HCT116 (cell line): Measurements from ENCODE around the gene STXBP5L. TPM values are rescaled to one million over a fixed set of nuclear protein-coding genes. Genes with fewer than 3 reads are reported as not detected.

ENCODE experiments used
- ATAC-seq: fragments of 200-7000 bp; cut with Tn5 transposase; 2 replicates; pipeline ENCODE4 v1.9.1; 2020; ENCODE audit warnings: mild to moderate bottlenecking, moderate library complexity
- BruUV-seq: library from RNA; stranded (reverse); fragments of 400-500 nt; replicated peaks from 2 replicates; lab custom pipeline; 2021; lab: Mats Ljungman, UMichigan
- CTCF ChIA-PET: fragments of 300-600 bp; sonication (Branson Sonifier 250); formaldehyde crosslinking; loops from one replicate; lab custom pipeline; 2021; ENCODE audit warnings: antibody characterized with exemption; lab: Charles Lee
- POLR2A ChIA-PET: fragments of 300-600, 350-600 bp; sonication (Branson Sonifier 250); formaldehyde crosslinking; loops from one replicate; lab custom pipeline; 2021; ENCODE audit warnings: antibody characterized with exemption; lab: Charles Lee
- RAD21 ChIA-PET, 2 experiments: fragments of 300-600 bp; sonication (Branson Sonifier 250); formaldehyde crosslinking; loops; one replicate each; lab custom pipeline; 2023; ENCODE audit warnings: low total read pairs in 2 of 2; ENCODE audit not compliant: uncharacterized antibody in 2 of 2, unreplicated experiment in 2 of 2, low non-redundant PET in 1 of 2; lab: Charles Lee
- DNase-seq: peaks from one replicate; pipeline ENCODE4 v3.0.0-alpha.2; 2010; ENCODE audit warnings: low read depth, low spot score
- H2AFZ ChIP-seq: fragments of 200-600 bp; shearing (Covaris generic), sonication (generic); 2 replicates; pipeline ENCODE4 v1.6.1; 2017; ENCODE audit warnings: low read depth, mixed run types, mixed read lengths, antibody characterized with exemption, low read length; ENCODE audit not compliant: poor library complexity, severe bottlenecking
- H3K27ac ChIP-seq: 2 replicates; pipeline ENCODE4 v1.5.1; 2012; ENCODE audit warnings: low read depth, low read length
- H3K27me3 ChIP-seq: fragments of 200-600 bp; sonication (generic); 2 replicates; pipeline ENCODE4 v1.6.1; 2016; ENCODE audit warnings: mixed run types, low read length, mixed read lengths; ENCODE audit not compliant: insufficient read depth
- H3K36me3 ChIP-seq, 2 experiments: fragments of 200-500 bp in 1 of 2; fragments of 200-600 bp in 1 of 2; sonication (Bioruptor generic) in 1 of 2; sonication (generic) in 1 of 2; 2 replicates each; pipeline versions ENCODE4 v1.5.1 to v1.6.1; 2014 to 2016; ENCODE audit warnings: low read length in 2 of 2, inconsistent platforms in 1 of 2, mixed read lengths in 1 of 2, mixed run types in 1 of 2; ENCODE audit not compliant: insufficient read depth in 2 of 2, control insufficient read depth in 1 of 2
- H3K4me1 ChIP-seq, 2 experiments: fragments of 200-600 bp in 1 of 2; sonication (generic) in 1 of 2; 2 replicates each; pipeline versions ENCODE4 v1.5.1 to v1.6.1; 2012 to 2017; ENCODE audit warnings: low read length in 2 of 2, inconsistent platforms in 1 of 2, mild to moderate bottlenecking in 1 of 2, mixed read lengths in 1 of 2, mixed run types in 1 of 2, moderate library complexity in 1 of 2; ENCODE audit not compliant: insufficient read depth in 2 of 2, control insufficient read depth in 1 of 2
- H3K4me2 ChIP-seq: fragments of 200-600 bp; sonication (generic); 2 replicates; pipeline ENCODE4 v1.6.1; 2017; ENCODE audit warnings: mixed run types, low read length, mixed read lengths
- H3K4me3 ChIP-seq, 2 experiments: fragments of 200-600 bp in 1 of 2; sonication (generic) in 1 of 2; replicated peaks in 1 of 2; 2 replicates each; pipeline ENCODE4 v1.5.1; 2011 to 2016; ENCODE audit warnings: low read length in 2 of 2, control low read depth in 1 of 2, low read depth in 1 of 2, mild to moderate bottlenecking in 1 of 2, mixed read lengths in 1 of 2, mixed run types in 1 of 2
- H3K79me2 ChIP-seq: fragments of 200-600 bp; sonication (generic); 2 replicates; pipeline ENCODE4 v1.6.1; 2017; ENCODE audit warnings: mild to moderate bottlenecking, mixed run types, low read length, moderate library complexity, mixed read lengths; ENCODE audit not compliant: insufficient read depth
- H3K9ac ChIP-seq: fragments of 200-600 bp; sonication (generic); 2 replicates; pipeline ENCODE4 v1.6.1; 2016; ENCODE audit warnings: low read length, mixed read lengths
- H3K9me2 ChIP-seq: fragments of 200-600 bp; sonication (generic), shearing (Covaris generic); 2 replicates; pipeline ENCODE4 v1.6.1; 2017; ENCODE audit warnings: mixed run types, mild to moderate bottlenecking, moderate library complexity; ENCODE audit not compliant: insufficient read depth
- H3K9me3 ChIP-seq, 2 experiments: fragments of 200-500 bp in 1 of 2; fragments of 200-600 bp in 1 of 2; sonication (Bioruptor generic) in 1 of 2; sonication (generic) in 1 of 2; 2 replicates each; pipeline ENCODE4 v1.6.1; 2014 to 2017; ENCODE audit warnings: low read length in 2 of 2, mixed read lengths in 2 of 2, inconsistent platforms in 1 of 2, low read depth in 1 of 2, mild to moderate bottlenecking in 1 of 2, mixed run types in 1 of 2, moderate library complexity in 1 of 2; ENCODE audit not compliant: control insufficient read depth in 1 of 2, insufficient read depth in 1 of 2
- H4K20me1 ChIP-seq: fragments of 200-600 bp; sonication (generic), shearing (Covaris generic); 2 replicates; pipeline ENCODE4 v1.6.1; 2017; ENCODE audit warnings: mixed run types, mild to moderate bottlenecking, moderate library complexity; ENCODE audit not compliant: insufficient read depth
- ATF3 ChIP-seq: IDR thresholded peaks from 2 replicates; pipeline ENCODE4 v1.6.1; 2012
- CBX3 ChIP-seq: IDR thresholded peaks from 2 replicates; pipeline ENCODE4 v1.6.1; 2012; ENCODE audit warnings: low read depth
- EGR1 ChIP-seq: IDR thresholded peaks from 2 replicates; pipeline ENCODE4 v1.6.1; 2012; ENCODE audit warnings: low read depth
- ELF1 ChIP-seq: IDR thresholded peaks from 2 replicates; pipeline ENCODE4 v1.6.1; 2012; ENCODE audit warnings: low read depth, borderline replicate concordance
- JUND ChIP-seq: IDR thresholded peaks from 2 replicates; pipeline ENCODE4 v1.6.1; 2012
- POLR2AphosphoS5 ChIP-seq: IDR thresholded peaks from 2 replicates; pipeline ENCODE4 v1.6.1; 2011; ENCODE audit warnings: mild to moderate bottlenecking, low read depth, low read length, moderate library complexity
- REST ChIP-seq: IDR thresholded peaks from 2 replicates; pipeline ENCODE4 v1.6.1; 2012; ENCODE audit warnings: low read depth
- SIN3A ChIP-seq: IDR thresholded peaks from 2 replicates; pipeline ENCODE4 v1.6.1; 2012; ENCODE audit warnings: low read depth
- SP1 ChIP-seq: IDR thresholded peaks from 2 replicates; pipeline ENCODE4 v1.6.1; 2012; ENCODE audit warnings: low read depth
- ZBTB33 ChIP-seq: IDR thresholded peaks from 2 replicates; pipeline ENCODE4 v1.6.1; 2011; ENCODE audit warnings: mild to moderate bottlenecking, low read length, moderate library complexity; ENCODE audit not compliant: insufficient replicate concordance; ENCODE audit errors: extremely low read depth
- ZNF274 ChIP-seq: fragments of 200-500 bp; sonication (Bioruptor generic); IDR thresholded peaks from 2 replicates; pipeline ENCODE4 v1.6.1; 2014; ENCODE audit warnings: mild to moderate bottlenecking, low read depth, low read length, inconsistent platforms
- intact Hi-C: fragments of 100-400 bp; cut with micrococcal nuclease; formaldehyde crosslinking; loops from 2 replicates; pipeline ENCODE4 v1.10.0; 2022
- total RNA-seq: library from RNA; stranded (reverse); gene quantifications from one replicate; pipeline ENCODE4 v1.2.1, GENCODE V29; 2021; ENCODE audit not compliant: unreplicated experiment

The STXBP5L gene
- total RNA-seq, 1 experiment from 2014 or later, result not detected

- ChIA-PET RAD21 (no interaction called here), CTCF (no interaction called here), POLR2A (no interaction called here)
- no peaks in the 10 kb centered on the region for H4K20me1 ChIP-seq
- H3K4me2 ChIP-seq, result no peak overlapping the region
- H3K4me3 ChIP-seq, result no peak overlapping the region
- no peak overlapping the region for H2AFZ ChIP-seq
- no peaks in the 10 kb centered on the region for H3K9me3 ChIP-seq
- intact Hi-C loops, result no loop called here
- no peak overlapping the region for H3K9ac ChIP-seq
- no peak for ATAC-seq
- H3K27ac ChIP-seq, result no peak overlapping the region
- TF ChIP-seq SIN3A, result no peak
- no peaks in the 10 kb centered on the region for H3K9me2 ChIP-seq
- DNase-seq, result no peak
- no peaks in the 10 kb centered on the region for H3K79me2 ChIP-seq
- no peaks in the 10 kb centered on the region for H3K27me3 ChIP-seq
- BruUV-seq, result no TSS peak
- H3K4me1 ChIP-seq, result no peaks in the 10 kb centered on the region
- no peaks in the 10 kb centered on the region for H3K36me3 ChIP-seq
Observed at GRCh38 chr3:121073011-121073410, 165.0 kb downstream of the STXBP5L start.

GRCh38 chr3:121075191-121075590, 167.2 kb downstream of the STXBP5L start:
- Histone ChIP-seq H3K9ac (no peak overlapping the region), H4K20me1 (no peaks in the 10 kb centered on the region), H3K4me1 (no peaks in the 10 kb centered on the region), H3K27me3 (no peaks in the 10 kb centered on the region), H3K79me2 (no peaks in the 10 kb centered on the region), H3K4me2 (no peak overlapping the region), H3K9me2 (no peaks in the 10 kb centered on the region), H3K9me3 (no peaks in the 10 kb centered on the region), H3K4me3 (no peak overlapping the region), H3K36me3 (no peaks in the 10 kb centered on the region), H3K27ac (no peak overlapping the region), H2AFZ (no peak overlapping the region)
- ChIA-PET RAD21 (no interaction called here), CTCF (no interaction called here), POLR2A (no interaction called here)
- no peak for ATAC-seq
- DNase-seq, result no peak
- intact Hi-C loops, result no loop called here
- BruUV-seq, result no TSS peak
- TF ChIP-seq SP1 (no peak), SIN3A (no peak), ATF3 (no peak), CBX3 (no peak), ZBTB33 (no peak), ZNF274 (no peak), REST (no peak), EGR1 (no peak), JUND (no peak), ELF1 (no peak), POLR2AphosphoS5 (no peak)
